Astrocyte of the cerebellum (primary cell): ENCODE measurements around the gene RRP12.

ENCODE experiments used
- DNase-seq: peaks from one replicate; pipeline ENCODE4 v3.0.0-alpha.2; 2011; ENCODE audit warnings: low read depth
- H3K4me3 ChIP-seq: 2 replicates; pipeline ENCODE4 v1.5.1; 2011; ENCODE audit warnings: mild to moderate bottlenecking, low read depth, low read length, moderate library complexity
- CTCF ChIP-seq: IDR thresholded peaks from 2 replicates; pipeline ENCODE4 v1.5.1; 2012; ENCODE audit warnings: low read length, low read depth, moderate library complexity, mild to moderate bottlenecking; ENCODE audit errors: missing control alignments
- in situ Hi-C: cut with HindIII; loops from 2 replicates; pipeline ENCODE4 v1.10.0; 2017; ENCODE audit warnings: low sequenced_read_pairs

RRP12 gene

GRCh38 chr10:97307866-97308780, 93.0 kb downstream of the RRP12 start:
- in situ Hi-C loops = no loop called here
- no peak for DNase-seq
- no peak overlapping the region for H3K4me3 ChIP-seq
- no peak for TF ChIP-seq CTCF

DNA sequence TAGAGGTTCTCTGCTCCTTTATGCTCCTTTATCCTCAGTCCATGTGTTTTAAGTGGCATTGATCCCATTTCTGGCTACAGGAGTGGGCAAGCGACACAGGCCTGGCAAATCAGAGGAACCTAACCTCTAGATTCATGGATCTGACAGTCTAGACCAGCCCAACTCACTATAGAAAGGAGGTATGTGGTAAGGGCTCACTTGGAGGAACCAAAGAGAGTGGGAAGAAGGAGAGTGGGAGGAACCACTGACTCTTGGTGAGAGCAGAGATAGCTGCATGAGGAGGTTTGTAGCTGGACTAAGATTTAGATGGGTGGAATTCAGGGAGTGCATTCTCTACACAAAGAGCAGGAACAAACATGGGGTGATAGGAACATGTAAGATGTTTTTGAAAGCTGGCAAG, 93.7 kb downstream of the RRP12 start:
- no peak for TF ChIP-seq CTCF
- in situ Hi-C loops = no loop called here
- H3K4me3 ChIP-seq = no peak overlapping the region
- no peak for DNase-seq
